Stomach (tissue), 4 donors: ENCODE data around the gene CFAP52.
"Not testable (repeated sequence)": the region's sequence is repeated elsewhere in the genome, so short reads cannot be mapped to it uniquely, and the experiment has no call there.

Source experiments
- CTCF ChIP-seq, 7 experiments: fragments of 450-650 bp in 4 of 7; fragments of 200-600 bp in 3 of 7; sonication (generic) in 3 of 7; IDR thresholded peaks; one replicate each; pipeline ENCODE4 v1.5.1; 2016 to 2019; ENCODE audit warnings: antibody characterized with exemption in 7 of 7, control low read depth in 2 of 7, mild to moderate bottlenecking in 1 of 7
- POLR2AphosphoS5 ChIP-seq, 3 donors: sonication (generic); formaldehyde crosslinking; IDR thresholded peaks; one replicate each; pipeline ENCODE4 v1.6.1; 2016; ENCODE audit warnings: antibody characterized with exemption in 3 of 3

GRCh38 chr17:9640388-9640787, 63.9 kb downstream of the CFAP52 start:
- TF ChIP-seq CTCF, POLR2AphosphoS5 (IDR thresholded peaks at IDR 0.05): not testable (repeated sequence)
